ENCODE measurements around the gene TFEB.

TFEB gene

GRCh38 chr6:41736800-41737555 is 1.6 kb upstream of the TFEB start:
- Histone ChIP-seq H3K27ac (ENCODE audit: extremely low read depth, low read depth, low read length) (no peak overlapping the region), H3K36me3 (ENCODE audit: control insufficient read depth in 2 of 2, insufficient read depth in 1 of 2, low read length in 2 of 2) (no peaks in the 10 kb centered on the region), H3K9me3 (ENCODE audit: control insufficient read depth, insufficient read depth, low read depth, low read length) (no peaks in the 10 kb centered on the region), H3K4me1 (ENCODE audit: control insufficient read depth, insufficient read depth, low read length) (0 out of 2 replicates have a peak, but pooled peaks cover 3% of the 10 kb centered on the region), H3K4me3 (ENCODE audit: low read depth, low read length) (no peak overlapping the region)
- ChIA-PET POLR2A (no interaction called here), CTCF (interaction anchor here (1.0 to 6.7 kb wide), 4 partner anchors 32 to 308 kb away, joined by 4 to 51 read pairs (median 5); no protein-coding TSS in a partner anchor)
- TF ChIP-seq ZNF768 (tag by site-specific recombination; IDR thresholded peaks at IDR 0.05) (peak; percentile 81; the same call in 1 of the 2 replicates), ZNF501 (tag by site-specific recombination; IDR thresholded peaks at IDR 0.05) (no peak)

- 0 out of 2 replicates have a peak, but pooled peaks cover 3% of the 10 kb centered on the region for H3K4me1 ChIP-seq (ENCODE audit: control insufficient read depth, insufficient read depth, low read length)
- no peaks in the 10 kb centered on the region for H3K36me3 ChIP-seq (ENCODE audit: control insufficient read depth in 2 of 2, insufficient read depth in 1 of 2, low read length in 2 of 2)
- ChIA-PET POLR2A (no interaction called here), CTCF (interaction anchor here (0.6 to 6.7 kb wide), 15 partner anchors 10 to 368 kb away, joined by 3 to 51 read pairs (median 3); partner anchors contain the start of genes BYSL, MED20, PRICKLE4 and TOMM6)
- TF ChIP-seq MZF1 (tag by site-specific recombination; IDR thresholded peaks at IDR 0.05; ENCODE audit: borderline replicate concordance) (no peak), ZNF544 (tag by site-specific recombination; IDR thresholded peaks at IDR 0.05) (no peak), ZNF600 (tag by site-specific recombination; IDR thresholded peaks at IDR 0.05) (0 out of 2 replicates have a peak, but pooled peaks have one; percentile 0), PRDM1 (tag by site-specific recombination; IDR thresholded peaks at IDR 0.05) (peak; percentile 57; the same call in 1 of the 2 replicates), ZNF423 (tag by site-specific recombination; IDR thresholded peaks at IDR 0.05) (no peak), SP3 (tag by site-specific recombination; IDR thresholded peaks at IDR 0.05) (peak; percentile 2), GLI2 (tag by site-specific recombination; IDR thresholded peaks at IDR 0.05; ENCODE audit: borderline replicate concordance, low read depth) (no peak)
- H3K9me3 ChIP-seq (ENCODE audit: control insufficient read depth, insufficient read depth, low read depth, low read length) = no peaks in the 10 kb centered on the region
- H3K27ac ChIP-seq (ENCODE audit: extremely low read depth, low read depth, low read length) = no peak overlapping the region
- no peak overlapping the region for H3K4me3 ChIP-seq (ENCODE audit: low read depth, low read length)
These were observed 852 bp upstream of the TFEB start for GRCh38 chr6:41736186-41736733.

- CTCF ChIA-PET = interaction anchor here (0.6 to 6.7 kb wide), 19 partner anchors 8 to 367 kb away, joined by 3 to 51 read pairs (median 4); partner anchors contain the start of genes PRICKLE4 and TOMM6
- Histone ChIP-seq H3K9me3 (ENCODE audit: control insufficient read depth, insufficient read depth, low read depth, low read length) (no peaks in the 10 kb centered on the region), H3K4me3 (ENCODE audit: low read depth, low read length) (peak overlapping the region; percentile 58), H3K36me3 (ENCODE audit: control insufficient read depth in 2 of 2, insufficient read depth in 1 of 2, low read length in 2 of 2) (no peaks in the 10 kb centered on the region), H3K27ac (ENCODE audit: extremely low read depth, low read depth, low read length) (peak overlapping the region; percentile 58; the same call in 1 of the 2 replicates), H3K4me1 (ENCODE audit: control insufficient read depth, insufficient read depth, low read length) (0 out of 2 replicates have a peak, but pooled peaks cover 3% of the 10 kb centered on the region)
- POLR2A ChIA-PET = interaction anchor here (0.6 to 2.1 kb wide), 13 partner anchors 11 to 283 kb away, joined by 3 to 11 read pairs (median 4); partner anchors contain the start of genes FRS3 and TOMM6
- no peak for TF ChIP-seq ZNF169 (tag by site-specific recombination; IDR thresholded peaks at IDR 0.05)
- peak; percentile 51; the same call in 1 of the 2 replicates for TF ChIP-seq ZBTB20 (tag by site-specific recombination; IDR thresholded peaks at IDR 0.05)
- peak; percentile 61 for TF ChIP-seq GLIS1 (tag by site-specific recombination; IDR thresholded peaks at IDR 0.05)
- peak; percentile 93 for TF ChIP-seq GLIS2 (tag by site-specific recombination; IDR thresholded peaks at IDR 0.05)
- TF ChIP-seq AEBP2 (tag by site-specific recombination; IDR thresholded peaks at IDR 0.05; ENCODE audit: borderline replicate concordance) = no peak
- TF ChIP-seq BCL11A (tag by site-specific recombination; IDR thresholded peaks at IDR 0.05; ENCODE audit: low read depth) = peak; percentile 41; the same call in 1 of the 2 replicates
- peak; percentile 33; the same call in 1 of the 2 replicates for TF ChIP-seq KLF16 (tag by site-specific recombination; IDR thresholded peaks at IDR 0.05)
- TF ChIP-seq ZNF335 (tag by site-specific recombination; conservative IDR thresholded peaks at IDR 0.05) = peak; percentile 71
- TF ChIP-seq KLF10 (tag by site-specific recombination; IDR thresholded peaks at IDR 0.05) = 0 out of 2 replicates have a peak, but pooled peaks have one; percentile 5
- no peak for TF ChIP-seq ZNF37A (tag by site-specific recombination; IDR thresholded peaks at IDR 0.05)
- TF ChIP-seq TRIM28 (IDR thresholded peaks at IDR 0.05; ENCODE audit: borderline replicate concordance, low read length) = no peak
- TF ChIP-seq MYNN (tag by site-specific recombination; IDR thresholded peaks at IDR 0.05; ENCODE audit: borderline replicate concordance) = no peak
- TF ChIP-seq ZNF239 (tag by site-specific recombination; IDR thresholded peaks at IDR 0.05) = no peak
- TF ChIP-seq PATZ1 (tag by site-specific recombination; IDR thresholded peaks at IDR 0.05) = peak; percentile 89
- peak; percentile 91 for TF ChIP-seq ZNF398 (tag by site-specific recombination; IDR thresholded peaks at IDR 0.05)
These were observed 562 bp downstream of the TFEB start for GRCh38 chr6:41734666-41735426.
